ENCODE measurements around the gene LCE2A. TPM values are rescaled to one million over a fixed set of nuclear protein-coding genes. Genes with fewer than 3 reads are reported as not detected.
"Not testable (repeated sequence)": the region's sequence is repeated elsewhere in the genome, so short reads cannot be mapped to it uniquely, and the experiment has no call there.

Gene LCE2A
- total and polyA plus RNA-seq, 2 of the 8 experiments (the other 6 are each of a cell fraction or from before 2014, with no cell fraction given): not detected

DNA sequence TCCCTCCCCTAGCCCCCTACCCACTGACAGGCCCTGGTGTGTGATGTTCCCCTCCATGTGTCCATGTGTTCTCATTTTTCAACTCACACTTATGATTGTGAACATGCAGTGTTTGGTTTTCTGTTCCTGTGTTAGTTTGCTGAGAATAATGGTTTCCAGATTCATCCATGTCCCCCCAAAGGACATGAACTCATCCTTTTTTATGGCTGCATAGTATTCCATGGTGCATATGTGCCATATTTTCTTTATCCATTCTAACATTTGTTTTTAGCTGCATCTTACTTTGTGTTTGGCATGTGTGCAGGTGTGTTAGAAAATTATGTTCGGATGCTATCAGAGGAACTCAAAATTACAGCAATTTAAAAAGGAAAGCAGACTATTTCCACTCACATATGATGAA is 32.0 kb upstream of the LCE2A start:
- H3K79me1 ChIP-seq (ENCODE audit: low read depth, low read length); H3K56ac ChIP-seq (replicated peaks; ENCODE audit: insufficient read length, low read depth, low read length); H2AK5ac ChIP-seq (ENCODE audit: low read depth, low read length); H3K4ac ChIP-seq (replicated peaks; ENCODE audit: insufficient read length, low read depth, low read length); H3K36me3 ChIP-seq (ENCODE audit: control insufficient read depth in 2 of 4, insufficient read depth in 4 of 4, low read length in 3 of 4); CTCF ChIA-PET (ENCODE audit: partially characterized antibody); POLR2A ChIA-PET (ENCODE audit: partially characterized antibody); H3K4me2 ChIP-seq (ENCODE audit: insufficient read depth in 1 of 2, low read depth in 2 of 2, low read length in 2 of 2); H2BK5ac ChIP-seq (ENCODE audit: low read depth, low read length); H3K4me1 ChIP-seq (replicated peaks in 1 of 4; ENCODE audit: control insufficient read depth in 3 of 4, insufficient read depth in 4 of 4, low read length in 3 of 4); H3K27ac ChIP-seq (ENCODE audit: low read depth, low read length); H3K18ac ChIP-seq (ENCODE audit: extremely low read depth, low read length); H4K20me1 ChIP-seq (replicated peaks in 1 of 2; ENCODE audit: control insufficient read depth in 1 of 2, insufficient read depth in 2 of 2, low read length in 2 of 2); H3K27me3 ChIP-seq (replicated peaks in 1 of 4; ENCODE audit: control insufficient read depth in 3 of 4, extremely low read depth in 1 of 4, insufficient read depth in 3 of 4, low read length in 3 of 4); H2BK15ac ChIP-seq (ENCODE audit: low read length); H4K8ac ChIP-seq (ENCODE audit: extremely low read depth, insufficient read depth, low read length); H2BK120ac ChIP-seq (replicated peaks; ENCODE audit: low read depth, low read length); H3K14ac ChIP-seq (ENCODE audit: insufficient read length); DNase-seq (ENCODE audit: low read depth in 1 of 2, low spot score in 2 of 2); H2BK20ac ChIP-seq (ENCODE audit: low read length); FAIRE-seq; H3K23ac ChIP-seq (ENCODE audit: insufficient read length); H3K23me2 ChIP-seq (ENCODE audit: low read depth, low read length); H4K5ac ChIP-seq (ENCODE audit: insufficient read length, low read depth, low read length); H3K79me2 ChIP-seq (ENCODE audit: control insufficient read depth in 1 of 2, insufficient read depth in 2 of 2, low read length in 2 of 2); H2AFZ ChIP-seq (ENCODE audit: low read length); H2BK12ac ChIP-seq (ENCODE audit: low read depth, low read length); H3K9ac ChIP-seq (replicated peaks in 1 of 4; ENCODE audit: extremely low read depth in 1 of 4, low read depth in 3 of 4, low read length in 3 of 4); H3K4me3 ChIP-seq (ENCODE audit: extremely low read depth in 1 of 4, insufficient read depth in 2 of 4, low read depth in 3 of 4, low read length in 4 of 4); H4K91ac ChIP-seq (replicated peaks; ENCODE audit: insufficient read length, low read length): not testable (repeated sequence)
- 93% methylated on average over 1 of the region's 1 CpG; no CpG with 5 or more reads in 1 of the 2 experiments for WGBS, 2 experiments (ENCODE audit: extremely low coverage in 1 of 2, insufficient coverage in 1 of 2, insufficient read length in 1 of 2, insufficient replicate concordance in 2 of 2, low coverage in 1 of 2, low lambda C conversion rate in 2 of 2, missing lambda C conversion rate in 1 of 2)
- H3K9me3 ChIP-seq (ENCODE audit: insufficient read depth in 2 of 2, low read depth in 1 of 2, low read length in 1 of 2): peaks cover 64 to 83% of the 10 kb centered on the region in 2 experiments

Measured in H1 (cell line).